Naive thymus-derived CD4-positive, alpha-beta T cell (primary cell): ENCODE measurements around the gene CTNNA1. TPM values are rescaled to one million over a fixed set of nuclear protein-coding genes. Genes with fewer than 3 reads are reported as not detected.

ENCODE experiments used
- ATAC-seq: fragments of 150-1000 bp; cut with Tn5 transposase; 2 replicates; pipeline ENCODE4 v1.10.0; 2021; ENCODE audit warnings: mild to moderate bottlenecking, moderate library complexity
- CTCF ChIA-PET: fragments of 350-600 bp; sonication (Branson Sonifier 250); formaldehyde crosslinking; loops from one replicate; lab custom pipeline; 2021; ENCODE audit warnings: antibody characterized with exemption; lab: Charles Lee
- POLR2A ChIA-PET: fragments of 350-600 bp; sonication (Branson Sonifier 250); formaldehyde crosslinking; loops from one replicate; lab custom pipeline; 2021; ENCODE audit warnings: antibody characterized with exemption, inconsistent platforms; lab: Charles Lee
- DNase-seq, 9 donors: peaks; one replicate each; pipeline versions ENCODE4 v3.0.0 to v3.0.0-alpha.2; 2020 to 2022; ENCODE audit warnings: mixed read lengths in 1 of 9
- H3K27ac ChIP-seq: one replicate; pipeline ENCODE4 v1.7.0; 2013; ENCODE audit warnings: mild to moderate bottlenecking, low read depth, low read length, moderate library complexity
- H3K27me3 ChIP-seq, 2 donors: one replicate each; pipeline ENCODE4 v1.7.0; 2013; ENCODE audit warnings: low read length in 2 of 2, mild to moderate bottlenecking in 2 of 2, moderate library complexity in 2 of 2; ENCODE audit not compliant: control insufficient read depth in 2 of 2, insufficient read depth in 2 of 2
- H3K36me3 ChIP-seq, 3 experiments: 1 replicate in 2 of 3; 2 replicates in 1 of 3; pipeline ENCODE4 v1.7.0; 2013; ENCODE audit warnings: low read length in 3 of 3, mild to moderate bottlenecking in 3 of 3, moderate library complexity in 1 of 3; ENCODE audit not compliant: insufficient read depth in 3 of 3, control insufficient read depth in 2 of 3
- H3K4me1 ChIP-seq, 2 donors: one replicate each; pipeline ENCODE4 v1.7.0; 2013; ENCODE audit warnings: low read length in 2 of 2, mild to moderate bottlenecking in 2 of 2, moderate library complexity in 1 of 2; ENCODE audit not compliant: control insufficient read depth in 2 of 2, insufficient read depth in 2 of 2
- H3K4me3 ChIP-seq: 2 replicates; pipeline ENCODE4 v1.7.0; 2013; ENCODE audit warnings: mild to moderate bottlenecking, low read length
- H3K9me3 ChIP-seq, 3 experiments: 1 replicate in 2 of 3; 2 replicates in 1 of 3; pipeline ENCODE4 v1.7.0; 2013; ENCODE audit warnings: low read length in 3 of 3; ENCODE audit not compliant: control insufficient read depth in 2 of 3
- H3K27ac Mint-ChIP-seq, 9 donors: one replicate each; pipeline ENCODE4 v1.8.0; 2020 to 2022; ENCODE audit warnings: mixed read lengths in 9 of 9, mild to moderate bottlenecking in 8 of 9, moderate library complexity in 5 of 9, inconsistent platforms in 2 of 9
- H3K27me3 Mint-ChIP-seq, 5 donors: one replicate each; pipeline ENCODE4 v1.8.0; 2021 to 2022; ENCODE audit warnings: mixed read lengths in 5 of 5, mild to moderate bottlenecking in 1 of 5
- H3K36me3 Mint-ChIP-seq, 5 donors: one replicate each; pipeline ENCODE4 v1.8.0; 2020 to 2022; ENCODE audit warnings: mixed read lengths in 5 of 5, mild to moderate bottlenecking in 3 of 5, inconsistent platforms in 1 of 5
- H3K4me1 Mint-ChIP-seq, 7 donors: one replicate each; pipeline ENCODE4 v1.8.0; 2020 to 2022; ENCODE audit warnings: mixed read lengths in 7 of 7, mild to moderate bottlenecking in 3 of 7, inconsistent platforms in 1 of 7
- H3K4me3 Mint-ChIP-seq, 10 donors: one replicate each; pipeline ENCODE4 v1.8.0; 2020 to 2022; ENCODE audit warnings: mild to moderate bottlenecking in 10 of 10, mixed read lengths in 10 of 10, moderate library complexity in 6 of 10, inconsistent platforms in 2 of 10
- H3K9me3 Mint-ChIP-seq, 11 donors: one replicate each; pipeline ENCODE4 v1.8.0; 2020 to 2022; ENCODE audit warnings: mixed read lengths in 11 of 11, mild to moderate bottlenecking in 4 of 11, inconsistent platforms in 1 of 11, moderate library complexity in 1 of 11
- intact Hi-C, 2 donors: fragments of 100-400 bp; cut with micrococcal nuclease; formaldehyde crosslinking; loops; one replicate each; pipeline ENCODE4 v1.15.1; 2023
- polyA plus RNA-seq, 2 donors: library from polyadenylated mRNA; unstranded; fragments of 300-500 nt; fragmentation: Illumina TruSeq; gene quantifications; one replicate each; pipeline ENCODE4 v1.2.3, GENCODE V29; 2021
- total RNA-seq, 6 experiments: library from RNA in 5 of 6; stranded (reverse) in 5 of 6; gene quantifications; 1 replicate in 5 of 6; 2 replicates in 1 of 6; pipeline ENCODE4 v1.2.3 and lab custom pipeline; 2021 to 2026

CTNNA1 gene
- total and polyA plus RNA-seq, 7 experiments from 2014 or later = 0.78 to 52.9 (median 5.6) TPM

- no peaks in the 10 kb centered on the region for H3K9me3 Mint-ChIP-seq
- peaks cover 7 to 14% of the 10 kb centered on the region in 2 donors for H3K4me1 ChIP-seq
- POLR2A ChIA-PET = no interaction called here
- no peak overlapping the region for H3K4me3 ChIP-seq
- H3K27me3 ChIP-seq = no peaks in the 10 kb centered on the region
- peaks cover 0 to 30% (median 4%) of the 10 kb centered on the region in 5 donors for H3K36me3 Mint-ChIP-seq
- intact Hi-C loops = no loop called here
- H3K36me3 ChIP-seq = peaks cover 0 to 11% (median 4%) of the 10 kb centered on the region in 3 experiments
- ATAC-seq = no peak
- H3K27ac ChIP-seq = no peak overlapping the region
- CTCF ChIA-PET = no interaction called here
- H3K27ac Mint-ChIP-seq = no peak overlapping the region
- DNase-seq = no peak
- no peaks in the 10 kb centered on the region for H3K27me3 Mint-ChIP-seq
- H3K4me1 Mint-ChIP-seq = peaks cover 13 to 23% (median 15%) of the 10 kb centered on the region in 7 donors
- H3K4me3 Mint-ChIP-seq = no peak overlapping the region
- no peaks in the 10 kb centered on the region for H3K9me3 ChIP-seq
These were observed 197.3 kb downstream of the CTNNA1 start for GRCh38 chr5:138950421-138951031.

- intact Hi-C loops = no loop called here
- H3K4me3 Mint-ChIP-seq = no peak overlapping the region
- H3K36me3 Mint-ChIP-seq = peaks cover 0 to 31% (median 4%) of the 10 kb centered on the region in 5 donors
- Histone ChIP-seq H3K4me1 (peaks cover 7 to 14% of the 10 kb centered on the region in 2 donors), H3K9me3 (no peaks in the 10 kb centered on the region), H3K4me3 (no peak overlapping the region), H3K27ac (no peak overlapping the region), H3K36me3 (peaks cover 0 to 10% (median 4%) of the 10 kb centered on the region in 3 experiments), H3K27me3 (no peaks in the 10 kb centered on the region)
- no peaks in the 10 kb centered on the region for H3K9me3 Mint-ChIP-seq
- peaks cover 13 to 23% (median 14%) of the 10 kb centered on the region in 7 donors for H3K4me1 Mint-ChIP-seq
- H3K27ac Mint-ChIP-seq = no peak overlapping the region
- CTCF ChIA-PET = no interaction called here
- POLR2A ChIA-PET = no interaction called here
- ATAC-seq = no peak
- DNase-seq = no peak
- H3K27me3 Mint-ChIP-seq = no peaks in the 10 kb centered on the region
These were observed 198.1 kb downstream of the CTNNA1 start for GRCh38 chr5:138951091-138951985.

GRCh38 chr5:138951986-138952735 lies 198.9 kb downstream of the CTNNA1 start:
- ATAC-seq (no peak), DNase-seq (no peak)
- H3K4me3 ChIP-seq = no peak overlapping the region
- no peaks in the 10 kb centered on the region for H3K27me3 Mint-ChIP-seq
- H3K9me3 ChIP-seq = no peaks in the 10 kb centered on the region
- POLR2A ChIA-PET = no interaction called here
- H3K36me3 Mint-ChIP-seq = peaks cover 0 to 31% (median 4%) of the 10 kb centered on the region in 5 donors
- no peaks in the 10 kb centered on the region for H3K9me3 Mint-ChIP-seq
- no peaks in the 10 kb centered on the region for H3K27me3 ChIP-seq
- no peak overlapping the region for H3K4me3 Mint-ChIP-seq
- peaks cover 13 to 23% (median 14%) of the 10 kb centered on the region in 7 donors for H3K4me1 Mint-ChIP-seq
- peaks cover 0 to 2% (median 1%) of the 10 kb centered on the region in 3 experiments for H3K36me3 ChIP-seq
- H3K27ac Mint-ChIP-seq = no peak overlapping the region
- H3K4me1 ChIP-seq = peaks cover 7 to 14% of the 10 kb centered on the region in 2 donors
- H3K27ac ChIP-seq = no peak overlapping the region
- CTCF ChIA-PET = no interaction called here
- intact Hi-C loops = no loop called here

- Histone ChIP-seq H3K27ac (no peak overlapping the region), H3K4me3 (no peak overlapping the region), H3K4me1 (peaks cover 7 to 14% of the 10 kb centered on the region in 2 donors), H3K36me3 (no peaks in the 10 kb centered on the region), H3K27me3 (no peaks in the 10 kb centered on the region), H3K9me3 (no peaks in the 10 kb centered on the region)
- intact Hi-C loops = no loop called here
- ChIA-PET POLR2A (no interaction called here), CTCF (no interaction called here)
- H3K36me3 Mint-ChIP-seq = peaks cover 0 to 23% (median 2%) of the 10 kb centered on the region in 5 donors
- peak overlapping the region; percentile 14 to 70 (median 58) for H3K4me3 Mint-ChIP-seq
- peak overlapping the region in 2 of 9 donors; percentile 59 to 61 for H3K27ac Mint-ChIP-seq
- H3K27me3 Mint-ChIP-seq = no peaks in the 10 kb centered on the region
- peaks cover 13 to 23% (median 14%) of the 10 kb centered on the region in 7 donors for H3K4me1 Mint-ChIP-seq
- ATAC-seq (peak; percentile 4), DNase-seq (peak in 1 of 9 donors; percentile 3)
- H3K9me3 Mint-ChIP-seq = no peaks in the 10 kb centered on the region
These were observed 199.7 kb downstream of the CTNNA1 start for GRCh38 chr5:138952962-138953361.

- ChIA-PET CTCF (no interaction called here), POLR2A (no interaction called here)
- ATAC-seq = peak; percentile 78
- DNase-seq = peak in 6 of 9 donors; percentile 4 to 29 (median 16)
- Mint-ChIP-seq H3K36me3 (peaks cover 0 to 19% (median 0%) of the 10 kb centered on the region in 5 donors), H3K4me1 (peaks cover 13 to 23% (median 14%) of the 10 kb centered on the region in 7 donors), H3K27me3 (no peaks in the 10 kb centered on the region), H3K9me3 (no peaks in the 10 kb centered on the region), H3K27ac (peak overlapping the region in 5 of 9 donors; percentile 29 to 61 (median 56)), H3K4me3 (peak overlapping the region; percentile 14 to 70 (median 58))
- no peaks in the 10 kb centered on the region for H3K27me3 ChIP-seq
- H3K27ac ChIP-seq = no peak overlapping the region
- H3K4me1 ChIP-seq = peaks cover 7 to 14% of the 10 kb centered on the region in 2 donors
- no peaks in the 10 kb centered on the region for H3K36me3 ChIP-seq
- intact Hi-C loops = no loop called here
- H3K4me3 ChIP-seq = no peak overlapping the region
- no peaks in the 10 kb centered on the region for H3K9me3 ChIP-seq
These were observed 200.4 kb downstream of the CTNNA1 start for GRCh38 chr5:138953387-138954256.
